Aorta (tissue), 5 donors: Measurements from ENCODE around the gene CDC20B. TPM values are rescaled to one million over a fixed set of nuclear protein-coding genes. Genes with fewer than 3 reads are reported as not detected.

Experiments used
- ATAC-seq: fragments of 200-7000 bp; cut with Tn5 transposase; one replicate; pipeline ENCODE4 v1.9.1; 2022; ENCODE audit warnings: moderate library complexity; ENCODE audit not compliant: low FRiP score
- DNase-seq, 2 donors: peaks; one replicate each; pipeline ENCODE4 v3.0.0-alpha.2; 2020
- H3K27ac ChIP-seq, 2 donors: one replicate each; pipeline ENCODE4 v1.5.1; 2013; ENCODE audit warnings: low read length in 2 of 2, mild to moderate bottlenecking in 2 of 2, moderate library complexity in 2 of 2, control low read depth in 1 of 2, inconsistent platforms in 1 of 2, low read depth in 1 of 2
- H3K27me3 ChIP-seq, 2 donors: one replicate each; pipeline ENCODE4 v1.6.1; 2013; ENCODE audit warnings: control low read depth in 1 of 2, low read length in 1 of 2, mild to moderate bottlenecking in 1 of 2, moderate library complexity in 1 of 2; ENCODE audit not compliant: insufficient read depth in 2 of 2, control insufficient read depth in 1 of 2
- H3K36me3 ChIP-seq, 2 donors: one replicate each; pipeline ENCODE4 v1.6.1; 2013; ENCODE audit warnings: control low read depth in 1 of 2, low read length in 1 of 2, mild to moderate bottlenecking in 1 of 2; ENCODE audit not compliant: insufficient read depth in 2 of 2, control insufficient read depth in 1 of 2
- H3K4me1 ChIP-seq, 2 donors: one replicate each; pipeline ENCODE4 v1.6.1; 2013; ENCODE audit warnings: low read length in 2 of 2, control low read depth in 1 of 2, mild to moderate bottlenecking in 1 of 2, moderate library complexity in 1 of 2; ENCODE audit not compliant: insufficient read depth in 2 of 2, control insufficient read depth in 1 of 2
- H3K4me3 ChIP-seq, 2 donors: one replicate each; pipeline ENCODE4 v1.5.1; 2013; ENCODE audit warnings: low read length in 2 of 2, control low read depth in 1 of 2, mild to moderate bottlenecking in 1 of 2
- H3K9me3 ChIP-seq: one replicate; pipeline ENCODE4 v1.6.1; 2013; ENCODE audit warnings: mild to moderate bottlenecking, low read length; ENCODE audit not compliant: control insufficient read depth
- WGBS, 2 donors: extraction: QIAGEN DNeasy Blood & Tissue Kit; methylation state at CpG; one replicate each; pipeline ENCODE4 v1.1.7; 2013; 5-methylcytosine and 5-hydroxymethylcytosine counted together
- intact Hi-C, 2 donors: fragments of 100-400 bp; cut with DNase I; formaldehyde crosslinking; loops; one replicate each; pipeline versions ENCODE4 v1.14.2 to v1.15.0; 2022
- polyA plus RNA-seq, 2 donors: library from polyadenylated mRNA; stranded (reverse); fragments of 200-250 nt; gene quantifications; one replicate each; pipeline ENCODE4 v1.2.3, GENCODE V29; 2013
- total RNA-seq, 2 donors: library from RNA; stranded (reverse); fragmentation: NEBNext Ultra II Directional; extraction: Animal tissue kit (Norgen Biotek cat#: 25700); gene quantifications; one replicate each; pipeline ENCODE4 v1.2.1, GENCODE V29; 2021
- donor health status: healthy with polysubstance abuse.
- donor health status: Bipolar disorder and iron deficiency.
- donor health status: DM: no; HTN: no; CAD: no.
- donor health status: DM: no; HTN: no; CAD: no.
- donor health status: DM: yes; HTN: yes; CAD: no.

CDC20B gene
- total and polyA plus RNA-seq, 4 donors = not detected

DNA sequence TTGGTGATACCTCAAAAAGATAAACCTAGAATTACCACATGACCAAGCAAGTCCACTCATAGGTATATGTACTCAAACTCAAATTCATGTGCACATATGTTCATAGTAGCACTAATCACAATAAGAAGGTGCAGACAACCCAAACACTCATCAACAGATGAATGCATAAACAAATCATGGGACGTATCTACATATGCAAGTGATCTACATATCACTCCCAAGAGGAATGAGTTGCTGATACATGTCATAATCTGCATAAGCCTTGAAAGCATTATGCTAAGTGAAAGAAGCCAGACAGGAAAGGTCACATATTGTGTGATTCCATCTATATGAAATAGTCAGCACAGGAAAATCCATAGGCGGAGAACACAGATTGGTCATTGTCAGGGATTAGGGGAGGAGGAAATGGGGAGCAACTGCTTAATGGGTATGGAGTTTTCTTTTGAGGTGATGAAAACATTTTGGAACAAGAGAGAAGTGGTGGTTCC is 23.6 kb downstream of the CDC20B start:
- DNase-seq (no peak), ATAC-seq (no peak)
- Histone ChIP-seq H3K27me3 (no peaks in the 10 kb centered on the region), H3K4me3 (no peak overlapping the region), H3K4me1 (no peaks in the 10 kb centered on the region), H3K27ac (no peak overlapping the region), H3K9me3 (no peaks in the 10 kb centered on the region), H3K36me3 (no peaks in the 10 kb centered on the region)
- intact Hi-C loops = loop anchor here (5.0 to 10.0 kb wide), 2 partner anchors 205 to 242 kb away; no protein-coding TSS in a partner anchor
- 69 to 78% methylated on average over 2 of the region's 2 CpGs for WGBS, 2 donors

DNA sequence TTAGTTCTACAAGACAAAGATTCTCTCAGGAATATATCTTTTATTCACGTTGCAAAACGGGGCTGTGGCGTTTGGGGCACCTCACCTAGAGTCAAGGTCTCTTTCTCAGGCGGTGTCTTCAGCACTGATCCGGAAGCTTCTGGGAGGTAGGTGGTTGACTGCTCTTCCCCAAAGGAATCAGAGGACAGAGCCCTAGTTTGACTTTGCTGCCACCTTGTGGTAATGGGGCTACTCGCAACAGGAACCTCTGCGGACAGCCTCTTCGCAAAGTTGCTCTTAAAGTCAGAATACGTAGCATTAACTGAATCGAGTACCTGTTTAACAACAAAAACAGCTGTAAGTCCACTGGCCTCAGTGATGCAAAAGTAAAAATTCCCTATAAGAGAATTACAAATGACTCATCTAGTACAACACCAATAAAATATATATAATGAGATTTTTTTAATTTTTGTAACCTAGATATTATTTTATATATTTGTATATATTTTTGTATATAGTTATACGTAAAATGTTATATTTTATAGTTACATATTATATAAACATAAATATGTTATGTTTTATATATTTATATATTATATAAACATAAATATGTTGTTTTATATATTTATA is 26.3 kb downstream of the CDC20B start:
- H3K4me3 ChIP-seq = no peak overlapping the region
- H3K36me3 ChIP-seq = no peaks in the 10 kb centered on the region
- no peak overlapping the region for H3K27ac ChIP-seq
- intact Hi-C loops = loop anchor here (1.0 to 10.0 kb wide), 3 partner anchors 202 to 240 kb away; no protein-coding TSS in a partner anchor
- peak; percentile 83 for ATAC-seq
- peak; percentile 81 to 82 for DNase-seq
- WGBS, 2 donors = 6 to 7% methylated on average over 11 of the region's 11 CpGs
- H3K27me3 ChIP-seq = no peaks in the 10 kb centered on the region
- no peaks in the 10 kb centered on the region for H3K4me1 ChIP-seq
- no peaks in the 10 kb centered on the region for H3K9me3 ChIP-seq

GRCh38 chr5:55146080-55146479 is 26.9 kb downstream of the CDC20B start:
- ATAC-seq = no peak
- no peak for DNase-seq
- 73 to 75% methylated on average over 8 of the region's 8 CpGs for WGBS, 2 donors
- intact Hi-C loops = loop anchor here (1.0 to 10.0 kb wide), 3 partner anchors 201 to 240 kb away; no protein-coding TSS in a partner anchor
- H3K36me3 ChIP-seq = no peaks in the 10 kb centered on the region
- H3K27ac ChIP-seq = no peak overlapping the region
- no peaks in the 10 kb centered on the region for H3K9me3 ChIP-seq
- no peaks in the 10 kb centered on the region for H3K4me1 ChIP-seq
- H3K27me3 ChIP-seq = no peaks in the 10 kb centered on the region
- H3K4me3 ChIP-seq = no peak overlapping the region

DNA sequence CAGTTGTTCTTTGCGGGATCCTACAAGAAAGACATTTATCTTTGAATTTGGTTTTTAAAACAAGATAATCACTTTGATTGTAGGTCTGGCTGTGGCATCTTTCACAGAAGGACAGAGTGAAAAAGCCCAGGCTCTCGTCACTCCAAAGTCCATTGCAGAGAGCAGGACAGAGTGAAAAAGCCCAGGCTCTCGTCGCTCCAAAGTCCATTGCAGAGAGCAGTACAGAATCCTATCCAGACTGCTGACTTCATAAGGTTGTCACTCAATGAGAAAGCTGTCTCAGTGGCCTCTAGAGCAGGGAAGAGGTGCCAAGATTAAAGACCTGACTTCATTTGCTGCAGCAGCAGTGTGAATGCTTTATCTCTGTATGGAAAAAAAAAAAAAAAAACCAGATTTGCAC is 29.4 kb downstream of the CDC20B start:
- Histone ChIP-seq H3K4me1 (no peaks in the 10 kb centered on the region), H3K9me3 (no peaks in the 10 kb centered on the region), H3K4me3 (no peak overlapping the region), H3K27ac (no peak overlapping the region), H3K36me3 (no peaks in the 10 kb centered on the region), H3K27me3 (no peaks in the 10 kb centered on the region)
- ATAC-seq = no peak
- intact Hi-C loops = loop anchor here (2.0 to 10.0 kb wide), 3 partner anchors 196 to 239 kb away; no protein-coding TSS in a partner anchor
- DNase-seq = no peak
- 27 to 30% methylated on average over 4 of the region's 4 CpGs for WGBS, 2 donors

DNA sequence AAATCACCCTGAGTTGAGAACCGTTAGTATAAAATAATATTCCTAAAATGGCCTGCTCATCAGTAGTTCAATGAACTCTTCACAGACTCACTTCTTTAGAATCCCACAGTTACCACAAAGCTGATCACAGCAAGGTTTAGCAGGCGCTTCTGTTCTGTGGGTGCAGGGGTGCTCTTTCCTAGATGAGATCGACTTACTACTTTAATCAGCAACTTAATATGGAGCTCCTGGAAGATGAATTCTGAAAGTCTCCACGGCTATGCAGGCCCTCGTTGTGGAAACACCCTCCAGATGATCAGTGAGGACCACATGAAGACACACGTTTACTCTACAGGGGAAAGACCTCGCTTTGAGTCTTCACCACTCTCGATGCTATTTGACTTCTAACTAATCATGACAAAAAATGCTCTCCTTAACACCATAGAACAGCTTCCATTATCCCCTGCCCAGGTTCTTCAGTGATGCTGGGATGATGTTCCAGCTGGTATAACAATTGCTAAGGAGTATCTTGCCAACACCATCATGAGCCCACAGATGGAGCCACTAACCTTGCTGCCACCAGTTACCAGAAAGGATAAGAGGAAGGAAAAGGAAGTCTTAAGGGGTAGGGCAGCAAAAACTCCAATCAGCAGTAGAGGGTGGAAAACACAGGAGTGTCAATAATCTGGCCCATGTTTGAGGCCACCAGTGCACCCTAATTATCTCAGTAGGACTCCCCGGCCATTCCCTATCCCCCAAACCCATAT is 30.9 kb downstream of the CDC20B start:
- ATAC-seq = no peak
- H3K4me1 ChIP-seq = no peaks in the 10 kb centered on the region
- H3K4me3 ChIP-seq = no peak overlapping the region
- WGBS, 2 donors = 86 to 92% methylated on average over 9 of the region's 9 CpGs
- no peak overlapping the region for H3K27ac ChIP-seq
- DNase-seq = no peak
- no peaks in the 10 kb centered on the region for H3K27me3 ChIP-seq
- no peaks in the 10 kb centered on the region for H3K36me3 ChIP-seq
- intact Hi-C loops = loop anchor here (2.0 to 10.0 kb wide), 3 partner anchors 195 to 237 kb away; no protein-coding TSS in a partner anchor
- H3K9me3 ChIP-seq = no peaks in the 10 kb centered on the region

DNA sequence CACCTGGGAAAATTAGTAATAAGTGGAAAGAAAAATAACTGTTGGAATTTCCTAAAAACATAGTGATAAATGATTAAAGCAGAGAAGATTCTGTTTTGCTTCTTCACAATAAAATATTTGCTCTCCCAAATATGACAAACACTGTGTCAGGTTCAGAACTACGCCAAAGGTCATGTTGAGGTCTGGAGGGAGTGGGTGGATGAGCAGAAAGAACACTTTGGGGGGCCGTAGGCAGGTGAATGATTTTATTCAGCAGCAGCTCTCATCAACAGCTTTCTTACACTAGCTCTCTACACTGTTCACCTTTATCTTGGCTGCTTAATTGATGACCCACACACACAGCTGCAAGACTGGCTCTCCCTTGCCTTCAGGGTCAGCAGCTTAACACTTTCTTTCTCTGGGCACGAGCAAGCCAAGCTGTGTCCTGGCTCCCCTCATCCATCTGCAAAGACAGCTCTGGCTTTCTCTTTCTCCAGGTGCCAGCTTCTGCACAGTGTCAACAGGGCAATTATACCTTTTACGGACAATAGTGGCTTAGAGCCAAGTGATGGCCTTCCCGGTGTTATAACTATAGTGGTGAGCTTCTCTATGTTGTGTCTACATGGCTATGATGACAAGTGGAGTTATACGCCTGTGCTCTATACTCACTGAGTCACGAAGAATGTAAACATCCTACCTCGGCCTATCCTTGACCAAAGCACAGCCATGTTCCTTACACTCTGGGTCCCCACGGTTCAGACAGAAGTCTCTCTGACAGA is 31.9 kb downstream of the CDC20B start:
- no peak overlapping the region for H3K27ac ChIP-seq
- 87 to 89% methylated on average over 9 of the region's 9 CpGs for WGBS, 2 donors
- no peaks in the 10 kb centered on the region for H3K27me3 ChIP-seq
- no peaks in the 10 kb centered on the region for H3K36me3 ChIP-seq
- no peak overlapping the region for H3K4me3 ChIP-seq
- no peaks in the 10 kb centered on the region for H3K9me3 ChIP-seq
- DNase-seq (no peak), ATAC-seq (no peak)
- peaks cover 0 to 2% of the 10 kb centered on the region in 2 donors for H3K4me1 ChIP-seq
- intact Hi-C loops = loop anchor here (5.0 to 10.0 kb wide), 2 partner anchors 194 to 196 kb away; no protein-coding TSS in a partner anchor

DNA sequence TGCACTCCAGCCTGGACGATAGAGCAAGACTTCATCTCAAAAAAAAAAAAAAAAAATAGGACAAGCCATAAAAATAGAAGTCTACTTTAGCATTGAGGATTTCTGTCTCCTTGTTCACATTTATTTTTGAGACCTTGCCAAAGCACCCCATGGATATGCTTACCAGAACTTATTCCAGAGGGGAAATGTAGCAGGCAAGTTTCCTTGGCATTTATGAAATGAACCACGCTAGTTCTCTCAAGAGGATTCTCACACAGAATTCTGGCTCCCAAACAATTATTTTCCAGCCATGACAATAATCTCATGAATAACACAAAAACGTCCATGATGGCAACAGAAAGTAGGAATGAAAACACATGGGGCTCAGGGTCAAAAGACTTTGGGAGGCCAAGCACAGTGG is 36.5 kb downstream of the CDC20B start:
- DNase-seq = no peak
- no peaks in the 10 kb centered on the region for H3K36me3 ChIP-seq
- intact Hi-C loops = no loop called here
- H3K4me1 ChIP-seq = peaks cover 0 to 2% of the 10 kb centered on the region in 2 donors
- H3K27me3 ChIP-seq = peaks cover 0 to 1% of the 10 kb centered on the region in 2 donors
- ATAC-seq = no peak
- WGBS, 2 donors = 11 to 13% methylated on average over 3 of the region's 3 CpGs
- H3K4me3 ChIP-seq = no peak overlapping the region
- no peaks in the 10 kb centered on the region for H3K9me3 ChIP-seq
- H3K27ac ChIP-seq = no peak overlapping the region

- no peak for ATAC-seq
- no peak overlapping the region for H3K27ac ChIP-seq
- H3K9me3 ChIP-seq = peaks cover 2% of the 10 kb centered on the region
- H3K4me3 ChIP-seq = no peak overlapping the region
- intact Hi-C loops = no loop called here
- peaks cover 0 to 2% of the 10 kb centered on the region in 2 donors for H3K4me1 ChIP-seq
- H3K27me3 ChIP-seq = peaks cover 0 to 1% of the 10 kb centered on the region in 2 donors
- no peak for DNase-seq
- 76% methylated on average over 5 of the region's 5 CpGs for WGBS, 2 donors
- H3K36me3 ChIP-seq = no peaks in the 10 kb centered on the region
Observed at GRCh38 chr5:55134053-55134722, 38.8 kb downstream of the CDC20B start.
